SK-N-SH (cell line): ENCODE measurements around the gene NIPAL4. TPM values are rescaled to one million over a fixed set of nuclear protein-coding genes. Genes with fewer than 3 reads are reported as not detected.
A peak's percentile ranks its signal among the peaks of the same experiment; 100 is the strongest.

ENCODE experiments used
- CTCF ChIA-PET: fragments of 300-600, 350-600 bp; formaldehyde crosslinking; extraction: SDS; loops from one replicate; lab custom pipeline; 2021; lab: Yijun Ruan, JAX
- POLR2A ChIA-PET: fragments of 350-600 bp; sonication (Branson Sonifier 250); formaldehyde crosslinking; extraction: SDS; loops from one replicate; lab custom pipeline; 2020; ENCODE audit warnings: antibody characterized with exemption, inconsistent platforms; lab: Yijun Ruan, JAX
- DNase-seq: peaks from one replicate; pipeline ENCODE4 v3.0.0; 2012
- H2AFZ ChIP-seq: fragments of 200-600 bp; sonication (generic); 2 replicates; pipeline ENCODE4 v1.8.1; 2016; ENCODE audit warnings: antibody characterized with exemption, mild to moderate bottlenecking, low read depth
- H3F3A ChIP-seq: fragments of 200-600 bp; sonication (generic); replicated peaks from 2 replicates; pipeline ENCODE3; 2016; ENCODE audit warnings: antibody characterized with exemption, mild to moderate bottlenecking; ENCODE audit not compliant: insufficient read depth
- H3K27ac ChIP-seq, 2 experiments: fragments of 200-500 bp in 1 of 2; fragments of 200-600 bp in 1 of 2; sonication (Bioruptor generic) in 1 of 2; sonication (generic), shearing (Covaris generic) in 1 of 2; 2 replicates each; pipeline versions ENCODE4 v1.5.1 to v1.6.1; 2014 to 2016; ENCODE audit warnings: low read depth in 2 of 2, inconsistent platforms in 1 of 2, low read length in 1 of 2, mild to moderate bottlenecking in 1 of 2, mixed read lengths in 1 of 2
- H3K27me3 ChIP-seq: fragments of 200-600 bp; sonication (generic), shearing (Covaris generic); 2 replicates; pipeline ENCODE4 v1.6.1; 2016; ENCODE audit warnings: mixed run types; ENCODE audit not compliant: insufficient read depth
- H3K36me3 ChIP-seq, 2 experiments: fragments of 200-500 bp in 1 of 2; fragments of 200-600 bp in 1 of 2; sonication (Bioruptor generic) in 1 of 2; sonication (generic) in 1 of 2; replicated peaks in 1 of 2; 2 replicates each; pipeline versions ENCODE3 to v1.5.1; 2014 to 2016; ENCODE audit warnings: low read length in 1 of 2, mild to moderate bottlenecking in 1 of 2; ENCODE audit not compliant: insufficient read depth in 2 of 2, control insufficient read depth in 1 of 2
- H3K4me1 ChIP-seq, 2 experiments: fragments of 200-500 bp in 1 of 2; fragments of 200-600 bp in 1 of 2; sonication (Bioruptor generic) in 1 of 2; sonication (generic), shearing (Covaris generic) in 1 of 2; 2 replicates each; pipeline versions ENCODE4 v1.5.1 to v1.6.1; 2014 to 2016; ENCODE audit warnings: low read depth in 1 of 2, low read length in 1 of 2, mixed run types in 1 of 2; ENCODE audit not compliant: insufficient read depth in 2 of 2, control insufficient read depth in 1 of 2
- H3K4me2 ChIP-seq: fragments of 200-600 bp; sonication (generic), shearing (Covaris generic); 2 replicates; pipeline ENCODE4 v1.6.1; 2017; ENCODE audit warnings: mixed run types
- H3K4me3 ChIP-seq, 2 experiments: fragments of 200-500 bp in 1 of 2; fragments of 200-600 bp in 1 of 2; sonication (Bioruptor generic) in 1 of 2; sonication (generic), shearing (Covaris generic) in 1 of 2; 2 replicates each; pipeline versions ENCODE4 v1.5.1 to v1.8.1; 2014 to 2016; ENCODE audit warnings: low read depth in 2 of 2, inconsistent platforms in 1 of 2, low read length in 1 of 2, mild to moderate bottlenecking in 1 of 2, mixed read lengths in 1 of 2, moderate library complexity in 1 of 2
- H3K79me2 ChIP-seq: fragments of 200-600 bp; sonication (generic); 2 replicates; pipeline ENCODE4 v1.8.1; 2017; ENCODE audit warnings: mild to moderate bottlenecking; ENCODE audit not compliant: insufficient read depth
- H3K9ac ChIP-seq: fragments of 200-600 bp; sonication (generic); 2 replicates; pipeline ENCODE4 v1.6.1; 2017; ENCODE audit warnings: mixed run types
- H3K9me2 ChIP-seq: fragments of 200-600 bp; sonication (generic); 2 replicates; pipeline ENCODE4 v1.6.1; 2017; ENCODE audit warnings: mixed run types
- H3K9me3 ChIP-seq: fragments of 200-600 bp; sonication (generic); 2 replicates; pipeline ENCODE4 v1.6.1; 2017; ENCODE audit warnings: mixed run types, mild to moderate bottlenecking, moderate library complexity
- H4K20me1 ChIP-seq: fragments of 200-600 bp; sonication (generic); 2 replicates; pipeline ENCODE4 v1.6.1; 2017; ENCODE audit warnings: mild to moderate bottlenecking, mixed run types; ENCODE audit not compliant: insufficient read depth
- IRF3 ChIP-seq: fragments of 150-350 bp; IDR thresholded peaks from 2 replicates; pipeline ENCODE4 v1.6.1; 2016; ENCODE audit warnings: mild to moderate bottlenecking, low read depth, low read length
- RAD21 ChIP-seq: IDR thresholded peaks from 2 replicates; pipeline ENCODE4 v1.6.1; 2012; ENCODE audit warnings: mild to moderate bottlenecking, low read length
- REST ChIP-seq: IDR thresholded peaks from 2 replicates; pipeline ENCODE4 v1.6.1; 2012; ENCODE audit warnings: mild to moderate bottlenecking, low read depth, low read length, moderate library complexity
- SMC3 ChIP-seq: IDR thresholded peaks from 2 replicates; pipeline ENCODE4 v1.6.1; 2012; ENCODE audit warnings: low read depth, low read length, improper control_type of control experiment
- WGBS: methylation state at CpG from one replicate; pipeline ENCODE4 v1.1.6; 2017; ENCODE audit warnings: low lambda C conversion rate; 5-methylcytosine and 5-hydroxymethylcytosine counted together
- polyA plus RNA-seq, 3 experiments: library from polyadenylated mRNA; depleted of rRNA; stranded (reverse); fragments of >200 nt; gene quantifications; 2 replicates each; pipeline ENCODE4 v1.2.3, GENCODE V29; 2012
- TF ChIP-seq, protein P1 (sequence below): fragments of 150-350 bp; IDR thresholded peaks from 2 replicates; pipeline ENCODE4 v1.6.1; 2017; ENCODE audit warnings: antibody characterized with exemption, low read length, low read depth, borderline replicate concordance
- TF ChIP-seq, protein P2 (sequence below): fragments of 200-600 bp; sonication (generic); IDR thresholded peaks from 2 replicates; pipeline ENCODE4 v1.6.1; 2017; ENCODE audit warnings: antibody characterized with exemption, mild to moderate bottlenecking, moderate library complexity

NIPAL4 gene
- polyA plus RNA-seq, 1 of the 3 experiments (the other 2 are of a cell fraction): 2.3 TPM

DNA sequence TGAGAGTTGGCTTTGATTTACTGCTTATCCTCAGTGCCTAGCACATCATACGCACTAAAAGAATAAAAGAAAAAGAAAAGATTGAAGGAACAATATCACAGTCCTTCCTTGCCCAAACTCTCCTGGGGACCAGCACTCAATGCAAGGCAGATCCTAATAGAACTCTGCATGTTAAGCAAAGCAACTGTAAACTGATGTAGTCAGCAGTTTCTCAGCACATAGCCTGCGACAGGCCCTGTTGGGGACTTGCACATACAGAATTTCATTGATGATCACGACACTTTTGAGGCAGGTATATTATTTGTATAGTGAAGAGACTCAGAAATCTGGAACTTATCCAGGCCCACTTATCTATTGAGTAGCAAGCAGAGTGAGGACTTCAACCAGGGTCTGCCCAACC, 15.4 kb downstream of the NIPAL4 start:
- H3K27me3 ChIP-seq: no peaks in the 10 kb centered on the region

GRCh38 chr5:157476702-157477408, 16.8 kb downstream of the NIPAL4 start:
- Histone ChIP-seq H3K4me2 (no peak overlapping the region), H4K20me1 (no peaks in the 10 kb centered on the region), H3K27me3 (no peaks in the 10 kb centered on the region), H2AFZ (no peak overlapping the region), H3K27ac (peak overlapping the region; percentile 22 to 66; a peak in 3 of 4 replicates), H3K4me3 (no peak overlapping the region), H3K9ac (no peak overlapping the region), H3K36me3 (peaks cover 34 to 41% of the 10 kb centered on the region in 2 experiments), H3K79me2 (peaks cover 18% of the 10 kb centered on the region; the same call in 1 of the 2 replicates), H3F3A (peaks cover 52% of the 10 kb centered on the region), H3K9me3 (no peaks in the 10 kb centered on the region), H3K9me2 (no peaks in the 10 kb centered on the region), H3K4me1 (peaks cover 2 to 9% of the 10 kb centered on the region in 2 experiments; a peak in 2 of 4 replicates)
- POLR2A ChIA-PET: no interaction called here
- DNase-seq: peak; percentile 85
- WGBS: 58% methylated on average over 7 of the region's 7 CpGs
- CTCF ChIA-PET: interaction anchor here (0.5 to 8.1 kb wide), 58 partner anchors 9 to 328 kb away, joined by 3 to 102 read pairs (median 4); partner anchors contain the start of gene NIPAL4
- no peak for TF ChIP-seq IRF3
- TF ChIP-seq SMC3: peak; percentile 95
- peak; percentile 97 for TF ChIP-seq RAD21
- TF ChIP-seq REST: no peak
- TF ChIP-seq, protein P1, sequence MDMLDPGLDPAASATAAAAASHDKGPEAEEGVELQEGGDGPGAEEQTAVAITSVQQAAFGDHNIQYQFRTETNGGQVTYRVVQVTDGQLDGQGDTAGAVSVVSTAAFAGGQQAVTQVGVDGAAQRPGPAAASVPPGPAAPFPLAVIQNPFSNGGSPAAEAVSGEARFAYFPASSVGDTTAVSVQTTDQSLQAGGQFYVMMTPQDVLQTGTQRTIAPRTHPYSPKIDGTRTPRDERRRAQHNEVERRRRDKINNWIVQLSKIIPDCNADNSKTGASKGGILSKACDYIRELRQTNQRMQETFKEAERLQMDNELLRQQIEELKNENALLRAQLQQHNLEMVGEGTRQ: no peak
- TF ChIP-seq, protein P2, sequence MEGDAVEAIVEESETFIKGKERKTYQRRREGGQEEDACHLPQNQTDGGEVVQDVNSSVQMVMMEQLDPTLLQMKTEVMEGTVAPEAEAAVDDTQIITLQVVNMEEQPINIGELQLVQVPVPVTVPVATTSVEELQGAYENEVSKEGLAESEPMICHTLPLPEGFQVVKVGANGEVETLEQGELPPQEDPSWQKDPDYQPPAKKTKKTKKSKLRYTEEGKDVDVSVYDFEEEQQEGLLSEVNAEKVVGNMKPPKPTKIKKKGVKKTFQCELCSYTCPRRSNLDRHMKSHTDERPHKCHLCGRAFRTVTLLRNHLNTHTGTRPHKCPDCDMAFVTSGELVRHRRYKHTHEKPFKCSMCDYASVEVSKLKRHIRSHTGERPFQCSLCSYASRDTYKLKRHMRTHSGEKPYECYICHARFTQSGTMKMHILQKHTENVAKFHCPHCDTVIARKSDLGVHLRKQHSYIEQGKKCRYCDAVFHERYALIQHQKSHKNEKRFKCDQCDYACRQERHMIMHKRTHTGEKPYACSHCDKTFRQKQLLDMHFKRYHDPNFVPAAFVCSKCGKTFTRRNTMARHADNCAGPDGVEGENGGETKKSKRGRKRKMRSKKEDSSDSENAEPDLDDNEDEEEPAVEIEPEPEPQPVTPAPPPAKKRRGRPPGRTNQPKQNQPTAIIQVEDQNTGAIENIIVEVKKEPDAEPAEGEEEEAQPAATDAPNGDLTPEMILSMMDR: peak; percentile 88

More for the DNA sequence above, 15.4 kb downstream of the NIPAL4 start:
- H3K4me1 ChIP-seq: peaks cover 2 to 9% of the 10 kb centered on the region in 2 experiments; a peak in 3 of 4 replicates
- no peak overlapping the region for H3K4me2 ChIP-seq
- H3K27ac ChIP-seq: peak overlapping the region in 1 of 2 experiments; percentile 66; a peak in 2 of 4 replicates
- no peak overlapping the region for H3K9ac ChIP-seq
- peaks cover 50% of the 10 kb centered on the region for H3F3A ChIP-seq
- H4K20me1 ChIP-seq: no peaks in the 10 kb centered on the region
- H3K79me2 ChIP-seq: peaks cover 11% of the 10 kb centered on the region; the same call in 1 of the 2 replicates
- H3K4me3 ChIP-seq: no peak overlapping the region
- H3K36me3 ChIP-seq: peaks cover 27 to 34% of the 10 kb centered on the region in 2 experiments
- CTCF ChIA-PET: interaction anchor here (0.6 to 8.1 kb wide), 11 partner anchors 16 to 327 kb away, joined by 3 to 102 read pairs (median 3); partner anchors contain the start of gene NIPAL4
- WGBS: 97% methylated on average over 3 of the region's 3 CpGs
- no peak overlapping the region for H2AFZ ChIP-seq
- DNase-seq: no peak
- H3K9me2 ChIP-seq: no peaks in the 10 kb centered on the region
- no peaks in the 10 kb centered on the region for H3K9me3 ChIP-seq
- TF ChIP-seq REST: no peak
- TF ChIP-seq, all 33 proteins: peak for 0
- POLR2A ChIA-PET: no interaction called here
